HFFc6 (cell line): ENCODE measurements around the gene LILRB4. TPM values are rescaled to one million over a fixed set of nuclear protein-coding genes. Genes with fewer than 3 reads are reported as not detected.
A peak's percentile ranks its signal among the peaks of the same experiment; 100 is the strongest.

ENCODE experiments used
- DNase-seq: peaks from one replicate; pipeline ENCODE4 v3.0.0-alpha.2; 2018
- H3K27ac Mint-ChIP-seq: 2 replicates; pipeline ENCODE4 v1.8.0; 2020; ENCODE audit warnings: mild to moderate bottlenecking, mixed read lengths
- H3K27me3 Mint-ChIP-seq: 2 replicates; pipeline ENCODE4 v1.8.0; 2021; ENCODE audit warnings: mild to moderate bottlenecking, moderate library complexity, mixed read lengths; ENCODE audit not compliant: insufficient read depth
- H3K36me3 Mint-ChIP-seq: 2 replicates; pipeline ENCODE4 v1.8.0; 2021; ENCODE audit warnings: low read depth, mixed read lengths
- H3K4me1 Mint-ChIP-seq: 2 replicates; pipeline ENCODE4 v1.8.0; 2020; ENCODE audit warnings: low read depth, mixed read lengths
- H3K4me3 Mint-ChIP-seq: 2 replicates; pipeline ENCODE4 v1.8.0; 2020; ENCODE audit warnings: mild to moderate bottlenecking, moderate library complexity, mixed read lengths
- H3K9me3 Mint-ChIP-seq: 2 replicates; pipeline ENCODE4 v1.8.0; 2020; ENCODE audit warnings: mild to moderate bottlenecking, mixed read lengths
- total RNA-seq, 6 experiments: library from RNA; stranded (reverse); fragmentation: NEBNext Ultra II Directional; extraction: Animal tissue kit (Norgen Biotek cat#: 25700); gene quantifications; 2 replicates in 1 of 6; 3 replicates in 5 of 6; pipeline ENCODE4 v1.2.3, GENCODE V29; 2021
- TF ChIP-seq, protein P1 (sequence below): fragments of 200-600 bp; sonication (generic); IDR thresholded peaks from 2 replicates; pipeline ENCODE4 v1.5.0; 2021; ENCODE audit warnings: antibody characterized with exemption, mild to moderate bottlenecking

The LILRB4 gene
- total RNA-seq, 6 experiments from 2014 or later: not detected

DNA sequence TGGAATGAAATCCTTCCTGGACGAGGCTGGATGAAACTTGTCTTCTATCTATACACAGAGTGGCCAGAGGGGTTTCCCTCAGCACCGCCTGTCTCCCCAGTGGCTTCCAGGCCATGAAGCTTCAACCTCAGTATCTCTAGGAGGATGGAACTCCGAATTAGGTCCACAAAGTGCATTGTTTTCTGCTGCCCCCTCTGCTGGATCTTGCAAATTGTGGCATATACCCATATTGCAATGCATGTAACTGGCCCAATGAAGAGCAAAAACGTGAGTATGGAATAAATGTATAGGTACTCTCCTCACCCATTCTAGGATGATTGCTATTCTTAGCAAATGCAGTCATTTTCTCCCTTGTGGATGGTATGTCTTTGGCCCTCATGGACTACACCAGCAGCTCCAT, 14.7 kb upstream of the LILRB4 start:
- Mint-ChIP-seq H3K27me3 (no peaks in the 10 kb centered on the region; the same call in 1 of the 2 replicates), H3K36me3 (no peaks in the 10 kb centered on the region), H3K9me3 (peaks cover 20% of the 10 kb centered on the region), H3K27ac (no peak overlapping the region), H3K4me1 (no peaks in the 10 kb centered on the region), H3K4me3 (no peak overlapping the region)
- TF ChIP-seq, protein P1, sequence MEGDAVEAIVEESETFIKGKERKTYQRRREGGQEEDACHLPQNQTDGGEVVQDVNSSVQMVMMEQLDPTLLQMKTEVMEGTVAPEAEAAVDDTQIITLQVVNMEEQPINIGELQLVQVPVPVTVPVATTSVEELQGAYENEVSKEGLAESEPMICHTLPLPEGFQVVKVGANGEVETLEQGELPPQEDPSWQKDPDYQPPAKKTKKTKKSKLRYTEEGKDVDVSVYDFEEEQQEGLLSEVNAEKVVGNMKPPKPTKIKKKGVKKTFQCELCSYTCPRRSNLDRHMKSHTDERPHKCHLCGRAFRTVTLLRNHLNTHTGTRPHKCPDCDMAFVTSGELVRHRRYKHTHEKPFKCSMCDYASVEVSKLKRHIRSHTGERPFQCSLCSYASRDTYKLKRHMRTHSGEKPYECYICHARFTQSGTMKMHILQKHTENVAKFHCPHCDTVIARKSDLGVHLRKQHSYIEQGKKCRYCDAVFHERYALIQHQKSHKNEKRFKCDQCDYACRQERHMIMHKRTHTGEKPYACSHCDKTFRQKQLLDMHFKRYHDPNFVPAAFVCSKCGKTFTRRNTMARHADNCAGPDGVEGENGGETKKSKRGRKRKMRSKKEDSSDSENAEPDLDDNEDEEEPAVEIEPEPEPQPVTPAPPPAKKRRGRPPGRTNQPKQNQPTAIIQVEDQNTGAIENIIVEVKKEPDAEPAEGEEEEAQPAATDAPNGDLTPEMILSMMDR: no peak
- DNase-seq: no peak

DNA sequence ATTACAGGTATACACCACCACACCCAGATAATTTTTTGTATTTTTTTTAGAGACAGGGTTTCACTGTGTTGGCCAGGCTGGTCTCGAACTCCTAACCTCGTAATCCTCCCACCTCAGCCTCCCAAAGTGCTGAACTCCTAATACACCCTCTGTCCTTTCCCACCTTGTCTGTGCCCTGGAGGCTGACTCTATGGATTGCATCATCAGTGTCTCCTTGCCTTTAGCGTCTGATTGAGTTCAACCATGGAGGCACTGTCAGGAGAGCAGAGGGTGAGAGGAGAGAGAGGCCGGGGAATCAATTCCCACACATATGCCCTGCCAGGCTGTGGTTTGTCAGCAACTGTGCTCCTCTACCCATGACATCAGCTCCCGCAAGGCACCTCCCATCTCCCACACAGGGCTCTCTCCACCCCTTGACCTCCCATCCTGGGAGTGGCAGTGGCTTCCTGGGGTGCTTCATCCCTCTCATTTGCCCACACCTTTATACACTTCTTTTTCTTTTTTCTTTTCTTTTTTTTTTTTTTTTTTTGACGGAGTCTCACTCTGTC, 12.6 kb upstream of the LILRB4 start:
- TF ChIP-seq, protein P1: no peak
- Mint-ChIP-seq H3K36me3 (no peaks in the 10 kb centered on the region), H3K9me3 (peaks cover 18% of the 10 kb centered on the region), H3K27me3 (no peaks in the 10 kb centered on the region; the same call in 1 of the 2 replicates), H3K4me3 (no peak overlapping the region), H3K27ac (no peak overlapping the region), H3K4me1 (no peaks in the 10 kb centered on the region)
- DNase-seq: no peak

DNA sequence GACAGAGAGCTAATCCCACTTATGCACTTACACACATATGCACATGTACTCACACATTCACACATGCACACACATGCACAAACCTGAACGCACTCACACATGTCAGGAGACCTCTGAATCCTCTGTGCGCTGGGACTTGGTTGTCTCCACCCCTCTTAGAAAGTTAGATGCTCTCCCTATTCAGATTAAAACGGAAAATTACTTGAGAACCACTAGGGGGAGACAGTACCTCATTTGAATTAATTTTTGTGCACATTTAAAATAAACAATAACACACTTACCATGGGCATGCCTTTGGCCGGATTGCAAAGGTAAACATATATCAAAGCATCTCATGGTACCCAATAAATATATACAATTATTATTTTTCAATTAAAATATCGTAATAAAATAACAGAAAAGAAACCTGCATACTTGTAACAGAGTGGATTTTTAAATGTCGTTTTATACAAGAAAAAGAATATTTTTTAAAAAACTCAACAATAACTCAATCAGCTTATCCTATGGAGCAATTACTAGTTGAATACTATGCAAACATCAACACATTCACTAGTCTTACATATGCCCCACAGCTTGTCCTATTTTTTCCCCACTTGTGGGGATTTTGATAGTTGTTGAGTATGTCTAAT, 9.5 kb upstream of the LILRB4 start:
- TF ChIP-seq, protein P1: peak; percentile 79
- H3K27ac Mint-ChIP-seq: no peak overlapping the region
- H3K27me3 Mint-ChIP-seq: no peaks in the 10 kb centered on the region; the same call in 1 of the 2 replicates
- no peaks in the 10 kb centered on the region for H3K4me1 Mint-ChIP-seq
- H3K36me3 Mint-ChIP-seq: no peaks in the 10 kb centered on the region
- H3K9me3 Mint-ChIP-seq: peaks cover 13% of the 10 kb centered on the region
- peak; percentile 4 for DNase-seq
- H3K4me3 Mint-ChIP-seq: no peak overlapping the region

DNA sequence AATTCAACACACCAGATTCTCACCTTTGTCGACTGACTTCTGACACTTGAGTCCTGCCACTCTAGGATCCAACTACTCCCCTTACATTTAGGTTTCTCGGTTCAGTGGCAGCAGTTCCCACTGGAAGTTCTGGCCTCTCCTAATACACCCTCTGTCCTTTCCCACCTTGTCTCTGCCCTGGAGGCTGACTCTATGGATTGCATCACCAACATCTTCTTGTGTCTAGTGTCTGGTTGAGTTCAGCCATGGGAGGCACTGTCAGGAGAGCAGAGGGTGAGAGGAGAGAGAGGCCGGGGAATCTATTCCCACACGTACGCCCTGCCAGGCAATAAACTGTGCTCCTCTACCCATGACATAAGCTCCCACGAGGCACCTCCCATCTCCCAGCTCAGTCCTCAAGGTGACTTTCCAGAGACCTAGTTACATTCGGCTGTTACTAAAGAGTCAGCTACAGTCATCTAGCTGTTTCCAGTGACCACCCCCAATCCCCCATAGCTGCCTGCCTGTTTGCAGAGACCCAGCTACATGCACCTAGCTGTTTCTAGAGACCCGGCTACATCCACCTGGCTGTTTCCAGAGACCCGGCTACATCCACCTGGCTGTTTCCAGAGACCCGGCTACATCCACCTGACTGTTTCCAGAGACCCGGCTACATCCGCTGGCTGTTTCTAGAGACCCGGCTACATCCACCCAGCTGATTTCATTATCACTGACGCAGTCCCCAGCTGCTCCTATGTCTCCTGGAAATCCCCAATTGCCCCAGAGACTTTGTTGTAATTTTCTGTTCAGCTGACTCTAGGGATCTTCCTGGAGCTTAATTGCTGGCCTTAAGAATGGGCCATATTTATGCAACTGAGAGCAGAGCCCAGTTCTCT, 8.1 kb upstream of the LILRB4 start:
- TF ChIP-seq, protein P1: no peak
- Mint-ChIP-seq H3K4me3 (no peak overlapping the region), H3K36me3 (no peaks in the 10 kb centered on the region), H3K27ac (no peak overlapping the region), H3K4me1 (no peaks in the 10 kb centered on the region), H3K9me3 (peaks cover 17% of the 10 kb centered on the region), H3K27me3 (no peaks in the 10 kb centered on the region; the same call in 1 of the 2 replicates)
- DNase-seq: no peak

DNA sequence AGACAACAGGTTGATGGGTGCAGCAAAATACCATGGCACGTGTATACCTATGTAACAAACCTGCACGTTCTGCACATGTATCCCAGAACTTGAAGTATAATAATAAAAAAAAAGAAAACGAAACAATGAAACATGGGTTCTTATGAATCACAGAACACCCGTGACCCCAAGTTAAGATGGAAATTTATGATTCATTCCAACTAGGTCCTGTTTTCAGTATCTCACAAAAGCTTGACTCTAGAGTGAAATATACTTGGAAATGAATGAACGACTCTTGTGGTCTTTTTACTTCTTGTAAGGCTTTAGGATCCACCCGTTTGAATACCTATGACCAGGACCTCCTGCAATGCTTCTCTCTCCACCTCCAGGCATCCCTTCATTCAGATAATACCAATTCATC, 3.5 kb upstream of the LILRB4 start:
- Mint-ChIP-seq H3K9me3 (peaks cover 35% of the 10 kb centered on the region), H3K27me3 (peaks cover 1% of the 10 kb centered on the region; the same call in 1 of the 2 replicates), H3K36me3 (no peaks in the 10 kb centered on the region)

More for the DNA sequence above, 3.5 kb upstream of the LILRB4 start:
- no peak for DNase-seq
- H3K27ac Mint-ChIP-seq: no peak overlapping the region
- no peak overlapping the region for H3K4me3 Mint-ChIP-seq
- no peaks in the 10 kb centered on the region for H3K4me1 Mint-ChIP-seq
- TF ChIP-seq, protein P1: no peak
